OCI-M1 (cell line): ENCODE results near the gene CYGB.

ENCODE experiments used
- DNase-seq: peaks from one replicate; lab custom pipeline; 2025; lab: John Stamatoyannopoulos, UW

Gene CYGB

GRCh38 chr17:76478730-76479514 lies 58.6 kb downstream of the CYGB start:
- no peak for DNase-seq

- DNase-seq, result no peak
These were observed 59.4 kb downstream of the CYGB start for GRCh38 chr17:76478097-76478496.

GRCh38 chr17:76477576-76477975 lies 59.9 kb downstream of the CYGB start:
- DNase-seq, result no peak
